ENCODE measurements around the gene RPS25.
"Not testable (repeated sequence)": the region's sequence is repeated elsewhere in the genome, so short reads cannot be mapped to it uniquely, and the experiment has no call there.

Gene RPS25

DNA sequence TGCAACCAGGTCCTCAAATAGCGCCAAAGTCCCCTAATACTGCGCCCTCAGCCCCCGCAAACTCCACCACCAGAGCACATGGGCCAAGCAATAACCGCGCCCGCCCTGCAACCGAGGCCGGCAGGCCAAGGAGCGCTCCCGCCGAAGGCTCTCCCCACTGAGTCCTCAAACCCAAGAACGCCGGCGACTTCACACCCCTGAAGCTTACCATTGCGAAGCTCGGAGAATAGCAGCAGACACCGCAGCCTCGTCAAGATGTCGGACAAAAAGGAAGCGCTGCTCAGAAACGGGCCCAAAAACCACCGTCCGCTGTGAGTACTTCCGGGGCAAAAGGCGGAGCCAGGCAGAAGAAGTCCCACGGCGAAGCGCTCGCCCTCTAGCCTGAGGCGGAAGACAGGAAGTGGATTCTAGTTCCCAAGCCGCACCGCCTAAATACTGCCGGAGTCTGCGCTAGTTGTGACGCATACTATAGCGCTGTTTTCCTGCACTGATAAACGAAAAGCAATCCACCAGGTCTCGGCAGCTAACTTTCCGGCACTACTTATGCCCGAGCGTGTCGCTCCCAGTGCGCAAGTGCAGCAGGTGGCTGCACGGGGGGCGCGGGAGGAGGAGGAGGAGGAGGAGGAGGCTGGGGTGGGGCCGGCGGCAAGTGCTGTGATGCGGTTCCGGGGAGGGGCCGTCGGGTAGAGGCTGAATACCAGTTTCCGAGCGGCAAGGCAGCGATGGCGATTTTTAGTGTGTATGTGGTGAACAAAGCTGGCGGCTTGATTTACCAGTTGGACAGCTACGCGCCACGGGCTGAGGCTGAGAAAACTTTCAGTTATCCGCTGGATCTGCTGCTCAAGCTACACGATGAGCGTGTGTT, at the start of gene RPS25, which contains the start of gene TRAPPC4:
RPS25 (minus strand) TSS at position 270 of the 865 bp plus-strand sequence; CDS start at position 211, 59 bp downstream.
TRAPPC4 (plus strand) TSS at position 693 of the 865 bp plus-strand sequence; CDS start at position 723, 30 bp downstream.
- H3K27ac ChIP-seq, result peak within 1 kb of the TSS; percentile 91
- DNase-seq (ENCODE audit: low read depth, low spot score), result peak; percentile 82

DNA sequence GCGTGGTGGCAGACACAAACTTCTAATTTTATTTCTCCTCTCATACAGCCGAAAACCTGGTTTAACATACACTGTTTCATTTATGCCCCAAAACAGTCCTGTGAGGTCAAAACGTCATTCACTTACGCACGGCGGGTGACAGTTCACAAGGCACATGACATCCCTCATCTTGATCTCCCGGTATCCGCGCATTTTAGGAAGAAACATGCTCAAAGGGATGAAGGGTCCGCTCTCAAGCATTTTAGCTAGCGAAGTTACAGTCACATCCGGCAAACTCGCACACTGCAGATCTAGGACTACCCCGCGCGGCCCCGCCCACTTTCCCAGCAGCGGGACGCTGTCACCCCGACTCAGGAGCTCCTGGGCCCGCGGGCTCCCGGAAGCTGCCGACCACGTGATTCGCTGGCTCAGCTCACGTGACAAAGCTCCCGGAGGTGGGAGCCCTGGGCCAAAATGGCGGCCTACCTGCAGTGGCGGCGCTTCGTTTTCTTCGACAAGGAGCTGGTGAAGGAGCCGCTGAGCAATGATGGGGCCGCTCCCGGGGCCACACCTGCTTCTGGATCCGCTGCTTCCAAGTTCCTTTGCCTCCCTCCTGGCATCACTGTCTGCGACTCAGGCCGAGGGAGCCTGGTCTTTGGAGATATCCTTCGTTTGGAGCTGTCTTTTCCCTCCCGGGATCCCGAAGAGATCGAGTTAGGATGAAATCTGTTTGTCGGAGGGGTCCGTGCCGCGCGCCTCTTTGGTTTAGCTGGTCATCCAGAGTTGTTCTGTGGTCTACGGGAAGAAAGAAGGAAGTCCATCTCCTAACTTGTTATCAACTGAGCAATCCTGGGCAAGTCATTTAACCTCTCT, 49.5 kb upstream of the RPS25 start, which contains the start of gene VPS11:
VPS11 (plus strand) TSS at position 448 of the 852 bp plus-strand sequence; CDS start at position 454, 6 bp downstream.
- DNase-seq (ENCODE audit: low read depth, low spot score), result peak; percentile 75
- H3K27ac ChIP-seq, result peak within 1 kb of the TSS; percentile 82

DNA sequence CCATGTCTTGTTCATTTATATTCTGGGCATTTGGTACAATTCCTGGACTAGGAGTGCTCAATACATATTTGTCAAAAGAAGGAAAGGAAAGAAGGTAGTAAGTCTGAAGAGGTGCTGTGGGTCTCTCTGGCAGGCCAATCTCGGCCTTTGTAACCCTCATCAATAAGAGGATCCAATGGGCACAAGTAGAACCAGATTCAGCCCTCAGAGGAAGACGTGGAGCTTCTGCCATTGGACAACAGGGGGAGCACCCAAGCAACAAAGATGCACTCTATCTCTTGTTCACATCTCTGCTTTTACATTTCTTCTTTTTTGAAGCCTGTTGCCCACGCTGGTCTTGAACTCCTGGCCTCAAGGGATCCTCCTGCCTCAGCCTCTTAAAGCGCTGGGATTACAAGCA, 47.2 kb upstream of the RPS25 start:
- no peak overlapping the region for H3K27ac ChIP-seq
- DNase-seq (ENCODE audit: low read depth, low spot score), result no peak

DNA sequence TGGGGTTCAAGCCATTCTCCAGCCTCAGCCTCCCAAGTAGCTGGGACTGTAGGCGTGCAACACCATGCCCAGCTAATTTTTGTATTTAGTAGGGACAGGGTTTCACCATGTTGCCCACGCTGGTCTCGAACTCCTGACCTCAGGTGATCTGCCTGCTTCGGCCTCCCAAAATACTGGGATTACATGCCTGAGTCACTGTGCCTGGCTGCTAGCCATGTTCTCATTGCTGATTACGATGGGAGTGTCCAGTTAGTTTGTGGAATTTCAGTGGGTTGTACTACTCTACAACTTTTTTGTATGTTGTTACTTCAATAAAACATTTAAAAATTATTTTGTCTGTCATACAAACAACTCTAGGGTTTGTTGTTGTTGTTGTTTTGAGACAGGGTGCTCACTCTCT, 44.6 kb upstream of the RPS25 start:
- no peak overlapping the region for H3K27ac ChIP-seq
- DNase-seq (ENCODE audit: low read depth, low spot score), result no peak

DNA sequence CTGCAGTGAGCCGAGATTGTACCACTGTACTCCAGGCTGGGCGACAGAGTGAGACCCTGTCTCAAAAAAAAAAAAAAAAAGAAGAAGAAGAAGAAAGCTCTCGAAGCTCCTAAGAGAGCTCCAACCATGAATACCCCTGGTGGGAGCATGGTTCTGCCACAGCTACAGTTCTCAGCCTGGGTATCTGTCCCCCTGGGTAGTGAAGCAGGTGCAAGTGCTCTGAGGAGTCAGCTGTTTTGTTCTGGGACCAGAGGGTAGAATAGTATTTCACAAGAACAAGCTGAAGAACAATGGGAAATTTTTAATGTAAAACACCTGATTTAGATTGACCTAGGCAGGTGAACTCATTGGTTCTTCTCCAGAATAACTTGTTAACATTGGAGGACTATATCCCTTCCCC, 43.1 kb upstream of the RPS25 start:
- no peak overlapping the region for H3K27ac ChIP-seq
- DNase-seq (ENCODE audit: low read depth, low spot score), result no peak

DNA sequence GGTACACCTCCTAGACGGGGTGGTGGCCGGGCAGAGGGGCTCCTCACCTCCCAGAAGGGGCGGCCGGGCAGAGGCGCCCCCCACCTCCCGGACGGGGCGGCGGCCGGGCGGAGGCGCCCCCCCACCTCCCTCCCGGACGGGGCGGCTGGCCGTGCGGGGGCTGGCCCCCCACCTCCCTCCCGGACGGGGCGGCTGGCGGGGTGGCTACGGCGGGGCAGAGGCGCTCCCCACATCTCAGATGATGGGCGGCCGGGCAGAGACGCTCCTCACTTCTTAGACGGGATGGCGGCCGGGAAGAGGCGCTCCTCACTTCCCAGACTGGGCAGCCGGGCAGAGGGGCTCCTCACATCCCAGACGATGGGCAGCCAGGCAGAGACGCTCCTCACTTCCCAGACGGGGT, 41.0 kb upstream of the RPS25 start:
- not testable (repeated sequence) for H3K27ac ChIP-seq; DNase-seq (ENCODE audit: low read depth, low spot score)

DNA sequence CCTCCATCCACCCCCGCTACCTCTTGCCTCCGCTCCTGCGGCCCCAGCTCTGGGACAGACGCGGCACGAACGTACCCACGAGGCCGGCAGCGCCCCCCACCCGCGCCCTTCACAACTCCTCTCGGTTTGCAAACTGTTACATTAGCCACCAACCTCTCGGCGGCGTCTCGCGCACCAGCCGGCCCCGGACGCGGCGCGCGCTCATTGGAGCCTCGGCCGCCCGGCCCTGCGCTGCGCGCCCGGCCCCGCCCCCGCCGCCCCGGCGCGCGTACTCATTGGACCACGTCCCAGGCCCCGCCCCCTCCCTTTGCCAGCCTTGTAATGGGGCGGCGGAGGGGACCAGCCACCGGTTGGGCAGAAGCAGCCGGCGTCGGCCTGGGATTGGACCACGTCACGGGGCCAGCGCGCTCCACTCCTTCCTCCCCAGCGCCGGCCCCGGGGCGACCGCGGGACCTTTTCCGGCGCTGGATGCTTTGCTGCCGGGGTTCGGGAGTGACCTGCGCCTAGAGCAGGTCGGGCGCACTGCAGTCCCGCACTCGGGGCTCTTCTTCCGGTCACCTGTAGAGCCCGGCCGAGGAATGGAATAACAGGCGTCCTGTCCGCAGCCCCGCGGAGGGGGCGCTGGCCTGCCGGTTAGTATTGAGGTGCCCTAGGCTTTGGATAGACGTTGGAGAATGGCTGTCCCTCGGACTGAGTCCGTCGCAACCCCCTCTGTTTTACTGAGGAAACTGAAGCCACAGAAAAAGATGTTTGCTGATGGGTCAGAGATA, 39.0 kb upstream of the RPS25 start, which contains the start of gene HYOU1:
HYOU1 (minus strand) TSS at position 206 of the 770 bp plus-strand sequence. CDS start 1,045 bp downstream, outside the sequence.
- peak within 1 kb of the TSS; percentile 87 for H3K27ac ChIP-seq
- peak; percentile 79 for DNase-seq (ENCODE audit: low read depth, low spot score)

DNA sequence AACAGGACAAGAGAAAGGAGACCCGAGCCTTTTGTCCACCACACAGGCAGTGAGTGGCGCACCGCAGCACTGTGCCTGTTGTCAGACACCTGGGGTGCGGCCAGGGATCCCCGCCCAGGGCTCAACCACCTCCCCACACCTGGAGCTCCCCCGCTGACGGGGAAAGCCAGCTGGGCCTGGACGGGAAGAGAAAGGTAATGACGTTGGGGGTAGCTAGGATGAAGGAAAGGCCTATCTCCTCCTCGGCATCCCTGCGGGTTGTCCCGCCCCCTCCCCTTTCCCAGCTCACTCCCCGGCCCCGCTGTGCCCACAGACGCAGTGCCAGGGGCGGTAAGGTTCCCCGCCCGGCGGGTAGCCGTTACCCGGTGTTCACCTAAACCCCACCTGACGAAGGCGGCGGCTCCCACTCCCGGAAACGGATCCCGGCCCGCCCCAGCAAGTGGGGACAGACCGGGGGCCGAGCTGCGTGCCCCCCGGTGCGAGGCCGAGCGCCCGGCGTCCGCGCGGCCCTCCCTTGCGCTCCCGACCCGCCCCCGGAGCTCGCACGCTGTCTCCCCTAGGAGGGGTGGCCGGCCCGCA, 38.4 kb upstream of the RPS25 start:
- H3K27ac ChIP-seq, result peak overlapping the region; percentile 87
- no peak for DNase-seq (ENCODE audit: low read depth, low spot score)

DNA sequence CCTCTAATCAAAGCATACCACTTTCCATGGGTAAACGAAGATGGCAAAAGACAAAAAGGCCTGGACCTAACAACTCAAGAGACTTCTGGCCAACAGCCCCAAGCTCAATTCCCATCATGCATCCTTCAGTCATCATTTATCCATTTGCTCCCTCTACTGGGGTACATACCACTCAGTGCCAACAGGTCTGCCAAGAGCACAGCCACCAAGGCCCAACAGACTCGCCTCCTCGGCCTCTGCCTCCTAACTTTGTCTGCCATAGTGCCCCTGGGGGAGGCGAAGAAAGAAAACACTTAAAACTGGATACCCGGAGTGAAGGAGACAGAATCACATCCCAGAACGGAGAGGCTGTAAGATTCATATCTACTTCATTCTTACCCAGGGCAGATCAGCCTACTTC, 37.8 kb upstream of the RPS25 start:
- no peak for DNase-seq (ENCODE audit: low read depth, low spot score)
- peak overlapping the region; percentile 87 for H3K27ac ChIP-seq

DNA sequence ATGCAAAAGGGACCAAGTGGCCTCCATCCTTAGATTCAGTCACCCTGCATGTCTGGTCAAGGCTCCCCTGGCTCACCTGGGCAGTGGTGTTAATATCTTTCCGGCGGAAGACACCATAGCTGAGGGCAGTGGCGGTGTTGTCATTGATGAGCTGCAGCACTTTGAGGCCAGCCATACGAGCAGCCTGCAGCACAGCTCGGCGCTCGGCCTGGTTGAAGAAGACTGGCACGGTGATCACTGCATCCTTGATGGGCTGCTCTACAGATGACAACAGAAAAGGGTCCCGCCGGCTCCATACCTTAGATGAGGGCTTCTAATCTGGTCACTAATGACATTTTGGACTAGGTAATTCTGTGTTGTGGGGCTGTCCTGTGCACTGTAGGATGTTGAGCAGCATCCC, 36.3 kb upstream of the RPS25 start:
- H3K27ac ChIP-seq, result no peak overlapping the region
- no peak for DNase-seq (ENCODE audit: low read depth, low spot score)

DNA sequence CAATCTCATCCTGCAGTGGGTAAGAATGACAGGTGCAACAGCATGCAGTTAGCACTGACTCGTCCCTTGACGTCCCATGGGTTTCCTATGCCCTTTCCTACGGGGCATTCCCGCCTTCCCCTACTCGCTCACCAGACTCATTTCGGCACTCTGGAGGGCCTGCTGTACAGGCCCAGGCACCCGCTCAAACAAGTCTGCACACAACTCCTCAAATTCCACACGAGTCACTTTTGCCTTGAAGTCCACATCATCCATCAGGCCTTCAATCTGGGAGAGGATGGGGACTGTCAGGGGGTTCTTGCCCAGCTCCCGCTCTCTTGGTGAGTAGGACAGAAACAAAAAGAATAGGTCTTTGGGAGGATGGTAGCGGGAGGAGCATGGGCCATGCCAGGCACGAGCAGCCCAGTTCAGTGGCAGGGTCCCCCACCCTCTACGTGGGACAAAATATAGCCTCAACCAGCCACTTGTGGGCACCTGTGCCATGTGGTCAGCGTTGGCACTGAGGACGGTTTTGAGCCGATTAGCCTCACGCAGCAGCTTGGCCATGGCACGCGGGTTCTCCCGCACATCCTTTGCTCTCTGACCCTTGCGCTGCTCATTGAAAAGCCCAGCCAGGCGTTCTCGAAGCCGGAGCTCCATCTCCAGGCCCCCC, 34.1 kb upstream of the RPS25 start:
- no peak overlapping the region for H3K27ac ChIP-seq
- no peak for DNase-seq (ENCODE audit: low read depth, low spot score)

DNA sequence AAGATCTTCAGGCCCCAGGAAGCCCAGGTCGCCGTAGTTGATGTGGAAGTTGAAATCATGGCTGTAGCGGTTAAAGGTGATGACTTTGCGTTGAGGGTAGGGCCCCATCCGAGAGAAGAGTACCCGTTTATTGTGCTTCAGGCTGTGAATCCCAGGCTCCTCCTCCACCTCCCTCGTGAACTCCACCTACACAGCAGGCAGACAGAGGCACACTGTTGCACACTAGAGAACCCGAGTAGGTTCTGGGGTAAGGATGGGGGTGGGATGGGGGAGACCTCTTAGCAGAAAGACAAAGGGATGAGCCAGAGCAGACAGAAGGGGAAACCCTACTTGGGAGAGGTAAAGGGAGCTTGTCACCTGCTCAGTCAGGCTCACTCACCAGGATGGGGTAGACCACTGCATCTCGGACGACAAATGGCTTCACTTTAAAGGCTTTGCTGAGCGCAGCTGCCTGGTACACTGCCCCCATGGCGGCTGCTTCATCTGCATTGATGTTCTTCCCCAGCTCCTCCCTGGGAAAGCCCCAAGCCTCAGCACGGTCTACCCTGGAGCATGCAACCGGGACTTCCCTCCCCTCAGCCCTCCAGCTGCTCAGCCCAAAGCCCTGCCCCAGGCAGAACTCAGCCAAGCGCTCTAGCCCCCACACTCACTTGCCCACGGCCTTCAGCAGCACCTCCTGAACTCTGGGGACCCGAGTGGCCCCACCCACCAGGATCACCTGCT, 33.5 kb upstream of the RPS25 start:
- DNase-seq (ENCODE audit: low read depth, low spot score), result no peak
- H3K27ac ChIP-seq, result no peak overlapping the region

DNA sequence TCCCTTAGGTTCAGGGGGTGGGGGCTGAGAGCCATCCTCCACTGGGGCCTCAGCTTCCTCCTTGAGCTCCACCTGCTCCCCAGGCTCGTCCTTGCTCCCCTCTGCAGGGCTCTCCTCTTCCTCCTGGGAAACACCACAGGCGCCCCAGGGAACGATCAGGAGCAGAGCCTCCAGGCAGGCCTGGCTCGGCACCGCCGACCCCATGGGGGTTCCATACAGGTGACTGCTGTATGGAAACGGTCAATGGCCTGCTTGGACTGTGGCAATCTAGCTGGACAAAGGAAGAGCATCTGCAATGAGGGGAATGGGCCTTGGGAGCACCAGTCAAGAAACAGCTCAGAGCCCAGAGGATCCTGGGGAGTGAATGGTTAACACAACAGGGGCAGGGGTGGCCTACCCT, 30.9 kb upstream of the RPS25 start:
- no peak overlapping the region for H3K27ac ChIP-seq
- DNase-seq (ENCODE audit: low read depth, low spot score), result no peak

DNA sequence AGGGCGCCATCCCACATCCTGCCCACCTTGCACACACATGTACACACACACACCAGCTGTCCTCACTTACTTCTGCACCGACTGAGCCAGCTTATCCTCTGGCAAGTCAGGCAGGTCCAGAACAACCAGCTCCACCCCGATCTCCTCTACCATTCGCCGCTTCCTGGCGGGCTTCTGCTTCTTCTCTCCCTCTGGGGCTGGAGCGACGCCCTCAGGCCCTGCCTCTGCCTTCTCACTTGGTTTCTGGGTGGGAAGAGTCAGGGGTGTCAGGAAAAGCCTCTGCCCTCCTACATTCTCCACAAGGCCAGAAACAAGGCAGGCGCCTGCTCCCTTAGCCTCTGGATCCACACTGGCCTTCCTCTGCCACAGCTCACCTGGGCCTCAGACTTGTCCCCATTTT, 30.5 kb upstream of the RPS25 start:
- no peak for DNase-seq (ENCODE audit: low read depth, low spot score)

DNA sequence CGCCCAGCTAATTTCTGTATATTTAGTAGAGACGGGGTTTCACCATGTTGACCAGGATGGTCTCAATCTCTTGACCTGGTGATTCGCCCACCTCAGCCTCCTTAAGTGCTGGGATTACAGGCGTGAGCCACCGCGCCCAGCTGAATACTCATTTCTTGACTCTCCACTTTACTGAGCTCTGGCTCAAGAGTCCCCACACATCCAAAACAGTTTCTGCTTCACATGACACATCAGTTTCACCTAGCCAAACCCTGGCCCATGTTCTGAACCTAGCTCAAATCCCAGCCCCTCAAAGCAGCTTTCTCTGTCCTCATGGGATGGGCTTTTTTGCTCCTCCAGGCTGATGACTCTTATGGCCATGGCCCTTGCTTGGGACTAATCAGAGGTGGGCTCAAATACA, 29.1 kb upstream of the RPS25 start:
- H3K27ac ChIP-seq, result no peak overlapping the region
- no peak for DNase-seq (ENCODE audit: low read depth, low spot score)

More for the DNA sequence above, 30.5 kb upstream of the RPS25 start:
- H3K27ac ChIP-seq, result no peak overlapping the region

DNA sequence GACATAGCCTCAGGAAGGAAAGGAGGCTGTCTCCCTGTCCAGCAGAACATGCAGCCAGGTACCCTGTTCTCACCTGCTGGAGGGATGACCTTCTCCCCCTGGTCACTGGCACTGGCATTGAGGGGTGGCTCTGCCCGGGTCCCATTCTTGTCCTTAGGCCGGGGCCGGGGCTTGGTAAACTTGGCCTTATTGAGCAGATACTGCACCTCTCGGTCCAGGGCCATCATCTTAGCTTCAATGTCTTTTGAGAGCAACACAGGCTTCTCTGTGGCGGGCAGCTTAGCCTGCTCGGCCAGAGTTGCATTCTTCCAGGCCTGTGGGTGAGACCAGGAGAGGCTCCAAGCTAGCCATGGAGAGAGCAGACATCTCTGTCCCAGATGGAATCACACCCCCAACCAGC, 28.3 kb upstream of the RPS25 start:
- DNase-seq (ENCODE audit: low read depth, low spot score), result no peak
- no peak overlapping the region for H3K27ac ChIP-seq

DNA sequence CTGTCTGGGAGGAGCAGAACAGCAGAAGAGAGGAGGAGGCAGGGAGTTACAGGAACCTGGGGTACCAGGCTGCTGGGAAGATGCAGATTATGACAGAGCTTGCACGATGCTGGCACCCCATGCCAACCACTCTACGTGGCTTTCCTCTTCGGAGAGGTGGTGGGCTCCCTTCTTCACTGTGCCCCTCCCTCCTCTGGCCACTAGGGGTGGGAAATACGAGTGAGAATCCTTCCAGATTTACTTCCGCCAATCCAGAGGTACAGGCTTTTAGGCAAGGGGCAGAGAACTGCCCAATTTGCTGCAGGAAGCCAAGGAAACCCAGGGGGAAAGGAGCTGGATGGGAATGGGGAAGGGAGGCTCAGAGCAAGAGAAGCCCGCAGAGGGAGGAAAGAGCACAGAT, 26.6 kb upstream of the RPS25 start:
- no peak for DNase-seq (ENCODE audit: low read depth, low spot score)
- H3K27ac ChIP-seq, result no peak overlapping the region

DNA sequence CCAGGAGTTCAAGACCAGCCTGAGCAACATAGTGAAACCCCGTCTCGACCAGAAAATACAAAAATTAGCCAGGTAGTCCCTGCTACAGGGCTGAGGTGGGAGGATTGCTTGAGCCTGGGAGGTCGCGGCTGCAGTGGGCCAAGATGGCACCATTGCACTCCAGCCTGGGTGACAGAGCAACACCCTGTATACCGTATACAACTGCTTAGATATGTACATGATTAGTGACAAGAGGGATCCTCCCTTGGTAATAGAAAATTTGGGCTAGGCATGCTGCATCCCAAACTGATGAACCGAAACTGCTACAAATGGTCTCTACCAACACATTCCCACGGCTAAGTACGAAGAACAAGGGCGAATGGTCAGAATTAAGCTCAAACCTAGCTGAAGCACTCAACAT, 24.8 kb upstream of the RPS25 start:
- no peak for DNase-seq (ENCODE audit: low read depth, low spot score)
- H3K27ac ChIP-seq, result no peak overlapping the region

Measured in epithelial cell of prostate (primary cell).